MM.1S (cell line): ENCODE measurements around the gene B4GALT3.

Experiments
- DNase-seq: peaks from one replicate; pipeline ENCODE4 v3.0.0-alpha.2; 2015
- H2AFZ ChIP-seq: fragments of 300-600 bp; sonication (generic); 2 replicates; pipeline ENCODE4 v1.6.0; 2016; ENCODE audit warnings: antibody characterized with exemption, low read length
- H3F3A ChIP-seq: fragments of 300-600 bp; sonication (generic); 2 replicates; pipeline ENCODE4 v1.6.1; 2016; ENCODE audit warnings: mild to moderate bottlenecking, antibody characterized with exemption, low read length, moderate library complexity, mixed read lengths; ENCODE audit not compliant: insufficient read depth
- H3K27ac ChIP-seq: fragments of 300-600 bp; sonication (generic); 2 replicates; pipeline ENCODE4 v1.5.1; 2016; ENCODE audit warnings: mild to moderate bottlenecking, low read length
- H3K27me3 ChIP-seq: fragments of 300-600 bp; sonication (generic); replicated peaks from 2 replicates; pipeline ENCODE4 v1.6.0; 2016; ENCODE audit warnings: low read length; ENCODE audit not compliant: insufficient read depth
- H3K36me3 ChIP-seq: fragments of 300-600 bp; sonication (generic); replicated peaks from 2 replicates; pipeline ENCODE4 v1.6.1; 2016; ENCODE audit warnings: mild to moderate bottlenecking, low read length, mixed read lengths; ENCODE audit not compliant: insufficient read depth
- H3K4me1 ChIP-seq: fragments of 300-600 bp; sonication (generic); 2 replicates; pipeline ENCODE4 v1.6.1; 2016; ENCODE audit warnings: low read length, mixed read lengths
- H3K4me2 ChIP-seq: fragments of 300-600 bp; sonication (generic); 2 replicates; pipeline ENCODE4 v1.6.0; 2016; ENCODE audit warnings: low read depth, low read length
- H3K4me3 ChIP-seq: fragments of 300-600 bp; sonication (generic); 2 replicates; pipeline ENCODE4 v1.5.1; 2016; ENCODE audit warnings: low read length, mixed read lengths
- H3K79me2 ChIP-seq: fragments of 300-600 bp; sonication (generic); 2 replicates; pipeline ENCODE4 v1.6.1; 2016; ENCODE audit warnings: mixed run types, low read length, mixed read lengths
- H3K9ac ChIP-seq: fragments of 300-600 bp; sonication (generic); 2 replicates; pipeline ENCODE4 v1.6.1; 2016; ENCODE audit warnings: low read length, mixed read lengths
- H3K9me2 ChIP-seq: fragments of 300-600 bp; sonication (generic); replicated peaks from 2 replicates; pipeline ENCODE4 v1.6.1; 2016; ENCODE audit warnings: mild to moderate bottlenecking, low read length, mixed read lengths; ENCODE audit not compliant: insufficient read depth
- H3K9me3 ChIP-seq: fragments of 300-600 bp; sonication (generic); replicated peaks from 2 replicates; pipeline ENCODE4 v1.6.1; 2016; ENCODE audit warnings: mild to moderate bottlenecking, low read length, mixed read lengths; ENCODE audit not compliant: insufficient read depth
- H4K20me1 ChIP-seq: fragments of 300-600 bp; sonication (generic); 2 replicates; pipeline ENCODE4 v1.6.1; 2016; ENCODE audit warnings: mild to moderate bottlenecking, low read length, moderate library complexity, mixed read lengths; ENCODE audit not compliant: insufficient read depth
- CTCF ChIP-seq: fragments of 300-600 bp; sonication (generic); IDR thresholded peaks from 2 replicates; pipeline ENCODE4 v1.5.1; 2016; ENCODE audit warnings: antibody characterized with exemption, low read length, mixed read lengths
- EZH2 ChIP-seq: fragments of 300-600 bp; sonication (generic); optimal IDR thresholded peaks from 2 replicates; pipeline ENCODE3; 2017; ENCODE audit warnings: low read depth, mild to moderate bottlenecking, antibody characterized with exemption, low read length, mixed read lengths
- EZH2phosphoT487 ChIP-seq: fragments of 300-600 bp; sonication (generic); IDR thresholded peaks from 2 replicates; pipeline ENCODE4 v1.6.1; 2018; ENCODE audit warnings: antibody characterized with exemption, low read length

The B4GALT3 gene

DNA sequence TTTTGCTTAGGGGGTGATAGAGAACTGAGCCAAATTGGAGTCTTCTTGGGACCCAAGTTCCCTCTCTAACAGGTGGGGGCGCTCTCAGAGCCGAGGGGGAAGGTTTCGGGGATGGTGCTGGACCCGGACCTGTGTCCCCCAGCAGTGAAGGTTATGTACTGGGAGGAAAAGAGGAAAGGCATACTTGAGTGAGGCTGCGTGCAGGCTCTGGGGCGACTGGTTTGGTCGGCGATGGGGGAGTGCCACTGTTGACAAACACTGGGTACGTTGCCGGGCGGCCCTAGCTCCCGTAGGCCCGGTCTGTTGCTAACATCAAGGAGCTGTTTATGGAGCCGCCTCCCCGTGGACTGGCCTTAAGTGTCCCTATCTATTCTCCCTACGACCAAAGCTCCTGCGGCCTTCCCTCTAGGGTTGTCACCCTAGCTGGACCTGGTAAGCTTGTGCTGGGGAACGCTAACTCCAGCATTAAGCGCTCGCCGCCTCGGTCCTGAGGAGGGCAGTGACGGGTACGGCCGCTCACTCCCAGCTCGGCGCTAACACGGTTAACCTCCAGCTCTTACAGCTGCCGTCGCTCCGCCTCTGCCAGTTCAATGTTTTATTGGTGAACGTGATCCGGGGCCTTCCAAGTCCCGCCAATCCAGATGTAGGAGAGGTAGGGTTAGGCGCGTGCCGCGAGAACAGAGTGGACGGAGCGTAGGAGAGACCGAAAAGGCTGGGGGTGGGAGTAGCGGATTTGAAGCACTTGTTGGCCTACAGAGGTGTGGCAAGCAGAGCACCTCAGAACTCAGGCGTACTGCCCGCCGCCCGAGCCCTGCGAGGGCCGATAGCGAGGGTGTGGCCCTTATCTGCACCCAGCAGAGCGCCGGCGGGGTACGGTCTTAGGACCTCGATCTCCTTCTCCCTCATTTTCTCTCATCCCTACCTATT, 11.3 kb downstream of the B4GALT3 start, which contains the start of gene PPOX:
PPOX (plus strand) TSS at position 685 of the 927 bp plus-strand sequence. CDS start 422 bp downstream, outside the sequence.
- TF ChIP-seq CTCF, result peak; percentile 65
- no peak for TF ChIP-seq EZH2phosphoT487
- TF ChIP-seq EZH2, result no peak
- Histone ChIP-seq H3K4me2 (peak within 1 kb of the TSS; percentile 93), H3F3A (peaks cover 26% of the 10 kb centered on the region), H3K9ac (peak within 1 kb of the TSS; percentile 81), H3K36me3 (0 out of 2 replicates have a peak, but pooled peaks cover 6% of the 10 kb centered on the region), H4K20me1 (no peaks in the 10 kb centered on the region), H3K9me2 (no peaks in the 10 kb centered on the region), H3K27ac (peak within 1 kb of the TSS; percentile 72), H3K4me1 (peaks cover 9% of the 10 kb centered on the region), H3K27me3 (no peaks in the 10 kb centered on the region), H2AFZ (peak within 1 kb of the TSS; percentile 66), H3K79me2 (peaks cover 11% of the 10 kb centered on the region), H3K9me3 (no peaks in the 10 kb centered on the region), H3K4me3 (peak within 1 kb of the TSS; percentile 82)
- DNase-seq, result peak; percentile 100

DNA sequence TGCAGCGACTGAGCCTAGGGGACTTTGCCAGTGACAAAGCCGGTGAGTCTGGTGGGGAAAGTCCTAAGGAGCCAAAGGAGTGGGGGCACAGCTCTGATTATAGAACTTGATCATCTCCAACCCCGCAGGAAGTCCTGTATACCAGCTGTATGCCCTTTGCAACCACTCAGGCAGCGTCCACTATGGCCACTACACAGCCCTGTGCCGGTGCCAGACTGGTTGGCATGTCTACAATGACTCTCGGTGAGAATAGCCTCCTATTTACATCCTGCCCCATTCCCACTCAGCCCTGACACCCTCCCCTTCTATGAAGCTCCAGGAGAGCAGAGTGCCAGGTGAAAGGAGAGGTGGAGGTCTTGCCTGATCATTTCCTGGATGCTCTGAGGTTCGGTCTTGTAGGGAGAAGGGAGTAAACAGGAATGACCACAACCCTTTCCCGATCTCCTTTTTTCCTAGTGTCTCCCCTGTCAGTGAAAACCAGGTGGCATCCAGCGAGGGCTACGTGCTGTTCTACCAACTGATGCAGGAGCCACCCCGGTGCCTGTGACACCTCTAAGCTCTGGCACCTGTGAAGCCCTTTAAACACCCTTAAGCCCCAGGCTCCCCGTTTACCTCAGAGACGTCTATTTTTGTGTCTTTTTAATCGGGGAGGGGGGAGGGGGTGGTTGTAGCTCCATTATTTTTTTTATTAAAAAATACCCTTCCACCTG, 12.3 kb downstream of the B4GALT3 start:
- no peak for DNase-seq
- H3K4me3 ChIP-seq, result peak overlapping the region; percentile 82
- H3K4me1 ChIP-seq, result peaks cover 14% of the 10 kb centered on the region
- no peaks in the 10 kb centered on the region for H4K20me1 ChIP-seq
- peaks cover 21% of the 10 kb centered on the region for H3K79me2 ChIP-seq
- peak overlapping the region; percentile 67 for H3K9ac ChIP-seq
- no peaks in the 10 kb centered on the region for H3K27me3 ChIP-seq
- H2AFZ ChIP-seq, result no peak overlapping the region
- H3K27ac ChIP-seq, result peak overlapping the region; percentile 72; the same call in 1 of the 2 replicates
- TF ChIP-seq EZH2phosphoT487, result no peak
- no peak for TF ChIP-seq CTCF
- TF ChIP-seq EZH2, result no peak
- no peaks in the 10 kb centered on the region for H3K9me3 ChIP-seq
- no peaks in the 10 kb centered on the region for H3K9me2 ChIP-seq
- no peaks in the 10 kb centered on the region for H3K36me3 ChIP-seq
- peak overlapping the region; percentile 68 for H3K4me2 ChIP-seq
- H3F3A ChIP-seq, result peaks cover 18% of the 10 kb centered on the region

DNA sequence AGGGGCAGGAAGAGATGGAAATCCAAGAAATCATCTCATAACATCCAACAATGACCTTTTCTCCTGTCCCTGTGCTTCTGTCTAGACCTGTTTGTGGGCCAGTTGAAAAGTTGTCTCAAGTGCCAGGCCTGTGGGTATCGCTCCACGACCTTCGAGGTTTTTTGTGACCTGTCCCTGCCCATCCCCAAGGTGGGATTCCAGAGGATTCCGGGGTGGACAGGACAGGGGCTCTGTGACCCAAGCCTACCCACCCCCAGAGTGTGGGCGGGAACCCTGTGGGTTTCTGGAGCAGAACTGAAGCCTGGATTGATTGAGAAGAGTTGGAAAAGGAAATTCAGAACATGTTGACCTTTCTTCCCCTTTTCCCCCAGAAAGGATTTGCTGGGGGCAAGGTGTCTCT, 13.5 kb downstream of the B4GALT3 start:
- H3K9ac ChIP-seq, result no peak overlapping the region
- TF ChIP-seq EZH2 (no peak), EZH2phosphoT487 (no peak), CTCF (no peak)
- H4K20me1 ChIP-seq, result no peaks in the 10 kb centered on the region
- H3K4me1 ChIP-seq, result peaks cover 19% of the 10 kb centered on the region
- no peaks in the 10 kb centered on the region for H3K9me3 ChIP-seq
- no peaks in the 10 kb centered on the region for H3K9me2 ChIP-seq
- H2AFZ ChIP-seq, result no peak overlapping the region
- DNase-seq, result no peak
- H3K36me3 ChIP-seq, result no peaks in the 10 kb centered on the region
- no peak overlapping the region for H3K4me3 ChIP-seq
- H3K79me2 ChIP-seq, result peaks cover 27% of the 10 kb centered on the region
- H3K4me2 ChIP-seq, result no peak overlapping the region
- no peaks in the 10 kb centered on the region for H3K27me3 ChIP-seq
- peaks cover 14% of the 10 kb centered on the region for H3F3A ChIP-seq
- H3K27ac ChIP-seq, result no peak overlapping the region
